Suppressor macrophage treated with lipopolysaccharide for 1 hour (primary cell): ENCODE data around the gene TRAPPC2L.
"Not testable (repeated sequence)": the region's sequence is repeated elsewhere in the genome, so short reads cannot be mapped to it uniquely, and the experiment has no call there.

ENCODE experiments used
- DNase-seq, 3 donors: peaks; one replicate each; pipeline ENCODE4 v3.0.0-alpha.2; 2020 to 2022

TRAPPC2L gene

DNA sequence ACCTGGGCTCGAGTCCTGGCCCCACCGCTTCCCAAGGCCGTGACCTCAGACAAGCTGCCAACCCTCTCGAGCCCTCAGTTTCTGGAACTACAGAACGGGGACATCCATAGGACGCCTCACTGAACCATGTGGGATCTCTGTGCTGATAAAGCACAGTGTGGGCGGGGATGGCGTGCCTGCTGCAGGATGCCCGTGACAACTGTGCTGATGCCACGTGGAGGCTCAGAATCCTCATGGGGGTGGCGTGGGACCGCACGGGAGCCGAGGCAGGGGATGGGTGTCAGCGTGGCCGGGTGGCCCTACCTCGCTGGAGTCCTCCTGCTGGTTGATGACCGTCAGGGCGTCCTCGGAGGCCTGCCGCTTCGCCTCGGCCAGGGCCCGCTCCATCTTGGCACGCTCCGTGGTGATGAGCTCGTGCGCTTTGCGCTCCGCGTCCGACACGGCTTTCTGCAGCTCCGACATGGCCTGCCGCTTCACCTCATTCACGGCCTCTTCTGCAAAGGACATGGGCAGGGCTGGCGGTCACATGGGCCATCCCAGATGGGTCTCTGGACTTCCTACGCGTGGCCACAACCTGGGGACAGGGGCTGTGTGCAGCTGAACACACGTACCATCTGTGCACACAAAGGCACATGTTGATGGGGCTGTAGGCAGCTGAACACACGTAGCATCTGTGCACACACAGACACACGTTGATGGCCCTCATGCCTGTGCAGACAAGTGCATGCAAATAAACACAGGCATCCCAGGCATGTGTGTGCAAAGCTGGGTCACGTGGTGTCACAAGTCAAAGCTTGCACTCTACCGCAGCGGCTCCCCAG, 22.2 kb downstream of the TRAPPC2L start:
- DNase-seq: no peak

DNA sequence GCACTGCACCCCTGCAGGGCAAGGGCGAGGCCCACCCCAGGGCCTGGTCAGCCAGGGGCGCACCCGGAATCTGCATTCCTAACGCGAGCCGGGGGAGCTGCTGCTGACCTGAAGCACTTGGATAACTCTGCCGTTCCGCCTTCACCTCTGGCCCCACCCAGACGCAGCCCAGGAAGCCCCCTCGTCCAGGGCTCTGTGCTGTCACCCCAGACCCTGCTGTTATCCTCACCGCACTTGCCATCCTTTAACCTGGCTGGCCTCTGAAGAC, 22.8 kb downstream of the TRAPPC2L start:
- no peak for DNase-seq

DNA sequence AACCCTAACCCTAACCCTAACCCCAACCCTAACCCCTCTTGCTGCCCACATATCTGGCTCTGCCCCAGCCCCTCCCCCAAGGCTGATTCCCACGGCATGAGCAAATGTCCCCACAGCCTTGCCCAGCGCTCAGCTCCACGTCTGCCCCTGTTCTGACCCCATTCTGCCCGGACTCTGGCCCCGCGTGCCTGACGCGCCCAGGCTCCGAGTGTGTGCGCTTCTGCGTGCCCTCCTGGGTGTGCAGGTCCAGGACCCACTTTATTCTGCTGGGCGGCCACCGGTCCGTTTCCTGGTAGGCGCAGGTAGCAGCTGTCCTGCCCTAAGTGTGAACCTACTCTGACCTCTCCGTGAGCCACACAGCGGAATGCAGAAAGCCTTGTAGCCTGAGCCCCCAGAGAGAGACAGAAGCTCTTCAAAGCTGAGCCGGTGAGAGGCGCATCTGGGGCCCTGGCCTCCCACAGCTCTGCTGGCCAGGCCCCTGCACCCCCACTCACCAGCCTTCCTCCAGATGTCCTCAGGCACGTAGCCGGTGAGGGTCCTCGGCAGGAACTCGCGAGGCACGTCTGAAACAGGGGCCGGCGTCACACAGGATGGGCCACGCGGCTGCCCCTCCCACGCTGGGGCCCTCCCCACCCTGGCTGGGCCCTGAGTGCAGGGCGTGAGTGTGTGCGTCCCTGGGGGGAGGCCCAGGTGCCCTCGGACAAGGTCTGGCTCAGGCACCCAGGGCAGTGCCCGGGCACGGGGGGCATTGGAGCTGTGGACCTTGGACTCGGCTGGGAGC, 23.5 kb downstream of the TRAPPC2L start:
- no peak for DNase-seq

DNA sequence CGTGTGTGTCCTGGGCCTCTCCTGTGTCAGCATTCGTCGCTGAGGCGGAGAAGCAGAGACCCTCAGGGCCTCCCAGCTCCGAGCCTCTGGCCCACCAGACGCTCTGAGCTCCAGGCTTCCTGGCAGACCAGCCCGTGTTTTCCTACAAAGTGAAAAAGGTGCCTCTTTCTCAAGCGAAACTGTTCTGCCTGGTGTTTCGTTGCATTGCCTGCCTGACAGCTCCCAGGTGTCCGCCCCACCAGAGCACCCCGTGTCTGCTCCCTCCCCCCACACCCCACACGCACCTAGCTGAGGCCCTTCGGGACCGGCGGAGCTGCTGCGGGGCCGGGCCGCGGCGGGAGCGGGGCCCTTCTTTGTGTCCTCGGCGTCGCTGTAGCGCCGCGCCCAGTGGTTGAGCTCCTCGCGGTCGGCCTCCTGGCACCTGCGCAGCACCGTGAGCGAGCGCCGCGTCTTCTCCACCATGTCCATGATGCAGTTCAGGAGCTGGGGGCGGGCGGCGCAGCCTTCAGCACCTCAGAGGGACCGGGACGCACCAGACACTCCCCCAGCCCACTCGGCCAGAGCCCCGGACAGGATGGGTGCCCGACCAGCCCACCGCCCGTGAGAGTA, 24.2 kb downstream of the TRAPPC2L start:
- no peak for DNase-seq

DNA sequence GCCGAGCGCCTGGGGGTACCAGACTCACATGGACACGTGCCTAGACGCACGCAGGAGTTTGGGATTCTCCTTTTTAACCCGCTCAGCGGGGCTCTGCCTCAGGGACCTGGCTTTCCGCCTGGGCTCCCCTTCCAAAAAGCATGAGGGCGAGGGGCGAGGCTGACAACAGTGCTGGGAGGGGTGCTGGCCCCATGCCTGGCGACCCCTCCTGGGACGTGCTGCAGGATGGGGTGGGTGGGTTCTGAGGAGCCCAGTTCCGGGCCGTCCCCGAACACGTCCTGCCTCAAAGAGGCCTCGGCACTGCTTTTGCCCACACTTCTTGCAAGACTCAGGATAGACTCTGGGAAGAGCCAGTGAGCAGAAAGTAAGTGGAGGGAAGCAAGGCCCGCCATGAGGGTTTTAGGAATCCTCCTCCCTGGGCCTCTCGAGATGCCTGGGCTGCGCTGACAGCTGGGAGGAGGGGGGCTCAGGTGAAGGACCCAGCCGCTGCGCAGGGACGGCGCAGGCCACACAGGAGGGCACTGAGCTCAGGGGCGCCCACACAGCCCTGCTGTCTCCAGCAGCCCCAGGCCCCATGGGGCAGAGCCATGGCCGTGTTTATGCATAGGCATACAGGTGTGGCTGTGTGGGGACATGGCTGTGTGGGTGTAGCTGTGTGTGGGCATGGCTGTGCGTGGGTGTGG, 24.9 kb downstream of the TRAPPC2L start:
- DNase-seq: no peak

DNA sequence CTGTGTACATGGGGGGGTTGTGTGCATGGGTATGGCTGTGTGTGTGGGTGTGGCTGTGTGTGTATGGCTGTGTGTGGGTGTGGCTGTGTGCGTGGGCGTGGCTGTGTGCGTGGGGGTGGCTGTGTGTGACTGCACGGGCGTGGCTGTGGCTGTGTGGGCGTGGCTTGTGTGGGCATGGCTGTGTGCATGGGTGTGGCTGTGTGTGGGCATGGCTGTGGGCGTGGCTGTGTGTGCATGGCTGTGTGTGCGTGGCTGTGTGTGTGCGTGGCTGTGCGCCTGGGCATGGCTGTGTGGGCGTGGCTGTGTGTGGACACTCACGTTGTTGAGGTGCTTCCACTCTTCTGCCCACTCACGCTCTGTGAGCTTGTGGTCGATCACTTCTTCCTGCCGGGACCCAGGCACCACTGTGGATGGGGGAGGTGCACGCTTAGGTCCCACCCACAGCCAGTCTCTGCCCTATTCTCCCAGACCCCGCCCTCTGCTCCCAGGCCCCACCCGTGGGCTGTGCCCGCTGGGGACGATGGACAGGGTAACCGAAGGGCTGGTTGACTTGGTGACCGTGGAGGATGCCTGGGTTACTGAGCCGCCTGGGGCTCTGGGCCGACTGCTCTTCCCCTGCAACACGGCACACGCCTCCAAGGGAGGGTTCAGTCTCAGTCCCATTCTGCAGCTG, 25.6 kb downstream of the TRAPPC2L start:
- DNase-seq: no peak

DNA sequence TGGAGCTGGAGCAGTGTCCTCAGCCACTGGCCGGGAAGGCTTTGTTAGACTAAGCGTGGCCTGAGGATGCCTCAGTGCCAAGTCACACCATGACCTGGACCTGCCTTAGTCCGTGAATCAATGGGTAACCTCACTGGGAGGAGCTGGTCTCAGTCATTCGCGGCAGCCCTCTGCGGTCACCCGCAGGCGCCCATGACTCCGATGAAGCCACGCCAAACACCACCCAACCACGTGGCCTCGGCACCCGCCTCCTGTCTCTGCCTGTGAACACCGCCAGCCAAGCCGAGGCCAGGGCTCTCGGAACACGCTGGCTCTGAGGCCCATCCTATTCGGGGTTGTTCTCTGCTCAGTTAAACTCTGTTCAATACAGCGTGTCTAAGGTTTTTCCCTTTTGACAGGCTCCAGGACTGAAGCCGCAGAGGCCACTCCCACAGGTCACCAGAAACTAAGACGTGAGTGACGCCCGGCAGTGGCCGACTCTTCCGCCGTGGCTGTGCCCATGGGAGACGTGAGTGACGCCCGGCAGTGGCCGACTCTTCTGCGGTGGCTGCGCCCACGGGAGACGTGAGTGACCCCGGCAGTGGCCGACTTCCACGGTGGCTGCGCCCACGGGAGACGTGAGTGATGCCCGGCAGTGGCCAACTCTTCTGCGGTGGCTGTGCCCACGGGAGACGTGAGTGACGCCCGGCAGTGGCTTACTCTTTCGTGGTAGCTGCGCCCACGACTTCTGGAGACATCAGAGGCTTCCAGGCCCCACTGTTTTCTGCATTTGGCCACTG, 26.4 kb downstream of the TRAPPC2L start:
- DNase-seq: no peak

DNA sequence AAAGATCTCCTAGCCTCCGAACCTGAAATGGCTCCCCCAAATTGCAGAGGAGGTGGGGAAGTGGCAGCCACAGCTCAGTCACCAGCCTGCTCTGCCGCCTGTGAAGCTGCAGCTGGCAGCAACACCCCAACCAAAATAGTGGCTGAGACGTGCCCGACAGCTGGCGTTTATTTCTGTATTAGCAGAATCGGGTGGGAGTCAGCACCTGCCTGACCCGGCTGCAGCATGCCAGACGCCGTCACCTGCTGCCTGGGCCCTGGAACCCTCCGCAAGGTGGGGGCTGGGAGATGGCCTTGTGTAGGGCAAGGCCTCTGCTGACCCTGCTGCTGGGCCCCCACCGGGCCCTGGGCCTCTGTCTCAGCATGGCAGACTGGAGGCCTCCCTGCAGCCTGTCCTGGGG, 27.0 kb downstream of the TRAPPC2L start:
- no peak for DNase-seq

DNA sequence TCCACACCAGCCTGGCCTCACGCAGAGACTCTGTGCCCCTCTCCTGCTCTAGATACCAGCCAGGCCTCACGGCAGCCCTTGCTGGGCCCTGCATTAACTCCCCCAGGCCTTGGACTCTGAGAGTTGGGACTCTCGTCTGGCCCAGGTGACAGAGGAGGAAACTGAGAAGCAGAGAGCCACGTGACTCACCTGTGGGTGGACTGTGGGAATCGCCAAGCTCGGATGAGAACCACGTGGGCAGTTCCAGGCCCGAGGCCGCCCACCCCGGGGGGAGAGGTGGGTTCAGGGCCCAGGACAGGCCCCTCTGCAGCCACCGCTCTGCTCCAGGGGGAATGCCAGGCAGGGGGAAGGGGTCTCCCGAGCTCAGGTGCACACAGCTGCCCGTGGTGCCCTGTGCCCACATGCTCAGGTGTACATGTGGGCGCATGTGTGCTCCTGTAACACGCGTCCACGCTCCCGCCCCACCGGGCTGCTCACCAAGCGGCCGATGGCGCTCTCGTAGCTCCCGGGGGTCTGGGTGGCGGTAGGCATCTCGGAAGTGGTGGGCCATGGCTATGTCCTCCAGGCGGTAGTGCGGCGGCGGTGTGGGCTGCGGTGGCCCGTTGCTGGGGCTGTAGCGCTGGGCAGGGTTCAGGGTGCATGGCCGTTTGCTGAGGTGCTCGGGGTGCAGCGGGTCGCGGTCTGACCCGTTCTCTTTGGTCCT, 27.8 kb downstream of the TRAPPC2L start:
- no peak for DNase-seq

DNA sequence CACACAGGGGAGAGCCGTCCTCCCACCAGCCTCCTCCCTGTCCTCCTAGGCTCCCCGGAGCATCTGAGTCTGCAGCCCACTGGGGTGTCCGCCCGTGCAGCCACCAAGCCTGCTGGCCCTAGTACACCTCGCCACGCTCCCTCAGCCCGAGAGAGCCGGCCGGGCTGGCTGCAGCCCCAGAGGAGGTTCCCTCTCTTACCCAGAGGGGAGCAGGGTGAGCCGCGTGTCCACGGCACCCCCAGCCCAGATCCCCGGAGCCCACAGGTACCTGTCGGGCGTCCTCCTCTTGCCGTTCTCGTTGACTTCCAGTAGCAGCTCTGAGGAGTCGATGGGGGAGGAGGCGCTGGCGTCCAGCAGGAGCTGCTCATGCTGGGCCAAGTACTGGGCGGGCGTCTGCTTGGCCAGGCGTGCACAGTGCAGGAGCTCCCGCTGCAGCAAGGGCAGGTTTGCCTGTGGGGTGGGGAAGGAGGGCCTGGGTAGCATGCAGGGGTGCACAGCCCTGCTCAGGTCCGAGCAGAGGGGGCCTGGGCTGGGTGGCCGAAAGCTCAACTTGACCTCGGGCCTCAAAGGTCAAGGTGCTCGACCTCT, 28.9 kb downstream of the TRAPPC2L start:
- no peak for DNase-seq

DNA sequence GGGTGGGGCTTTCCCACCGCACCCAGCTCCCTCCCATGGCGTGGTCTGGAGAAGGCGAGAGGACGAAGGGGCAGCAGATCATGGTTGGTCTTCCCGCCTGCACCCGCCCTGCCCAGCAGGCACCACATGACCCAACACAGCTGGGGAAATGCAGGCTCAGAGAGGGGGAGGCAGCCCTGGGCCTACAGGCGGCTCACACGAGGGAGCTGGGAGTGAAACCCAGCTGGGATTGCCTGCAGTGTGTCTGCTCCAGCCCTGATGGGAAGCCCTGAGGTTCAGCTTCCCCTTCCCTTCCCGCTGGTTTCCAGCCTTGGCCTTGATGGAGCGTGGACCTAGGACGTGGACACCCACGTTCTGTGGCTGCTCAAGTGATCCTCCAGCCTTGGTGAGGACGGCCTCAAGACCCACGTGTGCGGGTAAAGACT, 29.5 kb downstream of the TRAPPC2L start:
- no peak for DNase-seq

DNA sequence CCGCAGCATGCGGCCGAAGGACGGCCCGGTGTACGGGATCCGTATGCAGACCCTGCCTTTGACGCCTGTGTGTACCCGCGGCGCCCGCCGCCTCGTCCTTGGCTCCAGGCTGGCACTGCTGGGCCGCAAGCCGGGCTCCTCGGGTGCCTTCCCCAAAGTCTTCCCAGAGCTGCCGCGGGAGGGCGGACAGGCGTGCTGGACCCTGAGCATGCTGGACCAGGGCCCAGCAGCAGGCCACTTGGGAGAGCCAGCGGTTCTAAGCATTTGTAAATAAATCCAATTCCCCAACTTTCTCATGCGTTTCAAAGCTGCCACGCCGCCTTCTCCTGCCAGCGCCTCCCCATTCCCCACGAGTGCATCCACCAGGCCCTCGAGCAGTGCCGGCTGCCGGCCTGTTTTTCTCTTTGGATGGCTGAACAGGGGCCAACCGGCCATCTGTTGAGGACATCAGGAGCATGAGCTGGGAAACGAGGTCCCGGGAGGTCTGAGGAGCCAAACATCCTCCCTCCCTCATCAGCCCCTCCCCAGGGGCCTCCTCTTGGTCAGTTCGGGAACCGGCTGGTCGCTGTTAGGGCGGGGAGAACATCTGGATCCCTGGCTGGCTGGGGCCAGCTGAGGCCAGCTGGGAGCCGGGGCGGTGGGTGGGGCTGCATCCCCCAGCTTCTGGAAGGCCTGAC, 30.1 kb downstream of the TRAPPC2L start:
- DNase-seq: no peak

DNA sequence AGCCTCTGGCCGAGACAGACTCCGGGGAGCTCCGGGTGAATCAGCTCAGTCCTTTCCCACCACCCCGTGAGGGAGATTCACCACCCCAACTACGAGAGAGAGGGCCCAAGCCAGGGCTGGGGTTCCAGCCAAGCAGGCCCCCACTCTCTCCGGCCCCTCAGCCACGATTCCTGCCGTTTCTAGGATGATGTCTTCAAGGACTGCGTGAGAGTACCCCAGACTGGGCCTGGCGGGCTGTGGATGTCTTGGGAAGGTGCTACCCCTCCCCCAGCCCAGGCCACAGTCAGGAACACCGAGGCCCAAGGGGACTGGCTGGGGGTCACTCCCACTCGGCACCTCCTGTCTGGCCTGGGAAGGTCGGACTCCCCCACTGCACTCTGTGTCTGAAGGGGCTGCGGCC, 31.1 kb downstream of the TRAPPC2L start:
- DNase-seq: no peak

DNA sequence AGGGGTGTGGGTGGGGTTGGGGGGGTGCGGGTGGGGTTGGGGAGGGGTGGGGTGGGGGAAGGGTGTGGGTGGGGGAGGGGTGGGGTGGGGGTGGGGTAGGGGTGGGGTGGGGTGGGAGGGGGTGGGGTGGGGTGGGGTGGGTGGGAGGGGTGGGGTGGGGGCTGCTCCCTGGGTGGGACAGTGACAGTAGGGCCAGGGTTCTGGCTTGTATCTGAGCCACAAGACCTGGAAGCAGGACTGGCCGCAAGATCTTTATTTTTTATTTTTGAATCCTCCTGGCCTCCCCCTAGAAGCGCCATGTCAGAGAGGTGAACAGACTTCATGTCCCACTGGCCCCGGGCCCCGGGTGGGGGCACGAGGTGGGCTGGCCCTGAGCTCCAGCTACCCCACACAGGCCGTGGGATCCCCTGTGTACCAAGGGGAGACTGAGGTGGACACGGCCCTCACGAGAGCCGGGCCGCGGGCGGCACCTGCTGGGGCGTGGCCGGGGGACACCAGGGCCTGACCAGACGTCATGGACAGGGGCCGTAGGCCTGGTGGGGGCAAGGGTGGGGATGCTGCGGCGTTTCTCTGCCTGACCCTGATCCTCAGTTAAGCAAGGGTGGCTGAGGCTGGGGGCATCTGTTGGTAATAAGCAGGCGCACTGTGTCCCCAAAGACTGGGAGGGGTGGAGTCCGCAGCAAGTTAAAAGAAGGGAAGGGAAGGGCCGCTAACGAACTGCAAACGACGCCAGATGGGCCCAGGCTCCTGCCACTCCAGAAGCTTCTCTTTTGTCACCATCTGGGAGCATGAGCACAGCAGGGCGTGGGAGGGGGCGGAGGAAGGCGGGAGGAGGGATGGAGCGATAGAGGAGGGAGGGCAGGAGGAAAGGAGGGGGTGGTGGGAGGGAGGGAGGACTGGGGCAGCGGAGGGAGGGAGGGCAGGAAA, 31.8 kb downstream of the TRAPPC2L start:
- DNase-seq: no peak

DNA sequence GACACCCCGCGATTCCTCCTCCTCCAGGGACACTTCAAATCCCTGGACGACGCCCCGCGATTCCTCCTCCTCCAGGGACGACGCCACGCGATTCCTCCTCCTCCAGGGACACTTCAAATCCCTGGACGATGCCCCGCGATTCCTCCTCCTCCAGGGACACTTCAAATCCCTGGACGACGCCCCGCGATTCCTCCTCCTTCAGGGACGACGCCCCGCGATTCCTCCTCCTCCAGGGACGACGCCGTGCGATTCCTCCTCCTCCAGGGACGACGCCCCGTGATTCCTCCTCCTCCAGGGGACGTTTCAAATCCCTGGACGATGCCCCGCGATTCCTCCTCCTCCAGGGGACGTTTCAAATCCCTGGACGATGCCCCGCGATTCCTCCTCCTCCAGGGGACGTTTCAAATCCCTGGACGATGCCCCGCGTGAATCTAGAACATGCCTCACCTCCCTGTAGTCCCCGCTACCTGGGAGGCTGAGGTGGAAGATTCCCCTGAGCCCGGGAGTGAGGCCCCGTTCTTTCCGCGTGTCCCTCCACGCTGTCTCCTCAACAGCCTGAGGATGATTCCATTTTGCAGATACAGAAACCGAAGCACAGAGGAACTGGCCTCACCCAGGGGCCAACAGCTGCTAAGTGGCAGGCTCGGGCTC, 32.9 kb downstream of the TRAPPC2L start:
- not testable (repeated sequence) for DNase-seq

DNA sequence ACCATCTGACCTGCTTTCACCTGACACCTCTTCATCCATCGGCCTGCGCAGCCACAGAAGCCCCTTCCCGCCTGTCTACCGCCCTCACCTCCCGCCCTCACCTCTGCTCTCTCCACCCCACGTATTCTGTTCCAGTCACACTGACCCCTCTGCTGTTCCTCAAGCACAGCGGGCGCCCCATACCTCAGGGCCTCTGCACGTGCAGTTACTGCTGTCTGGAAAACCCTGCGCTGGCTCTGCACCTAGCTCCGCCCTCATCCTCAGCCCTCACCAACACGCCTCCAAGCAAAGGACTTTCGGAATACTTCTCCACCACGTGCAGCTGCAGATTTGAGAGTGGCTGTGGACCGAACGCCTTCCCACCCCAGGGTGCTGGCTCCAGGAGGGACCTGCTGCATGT, 34.2 kb downstream of the TRAPPC2L start:
- no peak for DNase-seq

DNA sequence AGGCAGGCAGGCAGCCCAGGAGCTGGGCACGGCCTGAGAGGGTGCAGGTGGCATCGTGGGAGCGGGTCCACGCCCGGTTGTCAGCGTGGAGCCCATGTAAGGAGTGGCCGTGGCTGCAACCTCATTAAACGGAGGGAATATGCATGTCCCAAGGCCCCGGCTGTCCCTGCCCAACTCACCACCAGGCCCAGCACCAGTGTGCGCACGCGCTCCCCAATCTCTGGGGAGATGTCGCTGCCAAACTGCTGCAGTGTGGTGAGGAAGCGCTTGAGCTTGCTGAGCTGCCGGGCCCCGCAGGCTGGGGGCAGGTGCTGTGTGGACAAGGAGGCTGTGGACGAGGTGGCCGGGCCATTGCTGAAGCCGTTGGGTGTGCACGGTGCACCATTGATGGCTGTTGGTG, 35.1 kb downstream of the TRAPPC2L start:
- no peak for DNase-seq

DNA sequence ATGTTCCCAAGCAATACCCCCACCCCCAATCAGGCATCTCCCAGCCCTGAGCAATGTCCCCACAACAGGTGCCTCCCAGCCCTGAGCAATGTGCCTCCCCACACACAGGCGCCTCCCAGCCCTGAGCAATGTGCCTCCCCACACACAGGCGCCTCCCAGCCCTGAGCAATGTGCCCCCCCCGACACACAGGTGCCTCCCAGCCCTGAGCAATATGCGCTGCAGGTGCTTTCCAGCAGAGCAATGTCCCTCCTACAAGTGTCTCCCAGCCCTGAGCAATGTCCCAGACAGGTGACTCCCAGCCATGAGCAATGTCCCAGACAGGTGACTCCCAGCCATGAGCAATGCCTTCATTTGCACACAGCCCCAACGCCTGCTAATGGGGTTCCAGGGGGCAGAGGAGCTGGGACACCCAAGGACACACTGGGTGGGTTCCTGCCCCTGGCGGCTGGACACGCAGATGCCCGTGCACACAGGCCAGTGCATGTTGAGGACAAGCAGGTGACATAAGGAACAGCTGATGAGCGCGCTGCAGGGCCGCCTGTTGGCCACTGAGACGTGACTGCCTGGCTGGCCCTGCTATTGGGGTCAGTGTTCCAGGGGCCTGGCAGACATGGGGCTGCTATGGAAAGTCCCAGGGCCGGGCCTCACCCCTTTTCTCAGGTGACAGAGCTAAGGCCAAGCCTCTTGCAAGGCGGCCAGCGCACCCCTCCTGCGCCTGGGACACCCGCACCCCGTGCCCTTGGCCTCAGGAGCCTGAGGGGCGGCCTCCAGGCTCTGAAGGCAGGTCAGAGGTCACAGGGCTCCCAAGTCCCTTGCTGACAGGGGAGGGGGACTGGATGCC, 36.4 kb downstream of the TRAPPC2L start:
- DNase-seq: no peak
